GM21723 (cell line): ENCODE measurements around the gene ETS1.

Experiments
- ATAC-seq: cut with Tn5 transposase; IDR thresholded peaks from one replicate; pipeline ENCODE4 v1.9.1; 2021; ENCODE audit warnings: mild to moderate bottlenecking, moderate library complexity; ENCODE audit not compliant: unreplicated experiment

ETS1 gene

GRCh38 chr11:128412847-128413791 is 174.2 kb downstream of the ETS1 start:
- peak; percentile 82 for ATAC-seq

DNA sequence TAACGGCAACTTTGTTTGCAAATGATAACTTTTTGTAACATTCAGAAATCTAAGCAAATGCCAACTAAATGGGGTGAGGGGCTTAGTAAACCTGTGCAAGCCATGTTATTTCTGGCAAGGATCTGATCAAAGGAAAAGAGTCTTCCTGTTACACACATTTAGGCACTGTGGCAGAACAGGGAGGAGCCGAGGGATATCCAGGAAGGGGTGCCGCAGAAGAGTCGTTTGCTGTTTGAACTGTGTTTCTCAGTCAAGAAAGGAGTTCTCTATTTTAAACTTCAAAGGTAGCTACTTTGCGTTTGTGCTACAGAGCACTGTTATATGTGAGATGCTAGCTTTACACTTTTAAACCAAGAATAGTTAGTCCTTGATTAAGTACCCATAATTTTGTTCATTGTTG is 175.5 kb downstream of the ETS1 start:
- ATAC-seq = no peak

- no peak for ATAC-seq
These were observed 176.2 kb downstream of the ETS1 start for GRCh38 chr11:128411150-128411549.

DNA sequence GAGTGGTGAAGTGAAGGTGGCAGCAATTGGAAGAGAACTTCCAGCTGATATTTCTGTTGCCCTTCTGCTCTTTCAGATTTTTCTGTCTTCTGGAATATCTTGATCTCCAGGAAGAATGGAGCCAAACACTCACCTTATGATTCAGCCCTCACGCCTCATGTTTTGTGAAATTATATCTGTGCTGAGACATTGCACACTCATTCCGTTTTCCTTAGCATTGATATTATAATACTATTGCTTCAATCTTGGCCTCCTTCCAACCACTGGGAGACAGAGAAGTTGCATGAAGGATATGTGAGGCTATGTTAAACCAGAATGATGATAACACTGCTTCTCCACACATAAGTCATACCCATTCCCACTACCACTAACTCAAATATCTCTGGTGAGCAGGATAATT is 177.9 kb downstream of the ETS1 start:
- ATAC-seq = no peak
